ENCODE measurements around the gene CEBPG.

GRCh38 chr19:33383720-33384292 lies 10.3 kb downstream of the CEBPG start:
- TF ChIP-seq, protein P1, sequence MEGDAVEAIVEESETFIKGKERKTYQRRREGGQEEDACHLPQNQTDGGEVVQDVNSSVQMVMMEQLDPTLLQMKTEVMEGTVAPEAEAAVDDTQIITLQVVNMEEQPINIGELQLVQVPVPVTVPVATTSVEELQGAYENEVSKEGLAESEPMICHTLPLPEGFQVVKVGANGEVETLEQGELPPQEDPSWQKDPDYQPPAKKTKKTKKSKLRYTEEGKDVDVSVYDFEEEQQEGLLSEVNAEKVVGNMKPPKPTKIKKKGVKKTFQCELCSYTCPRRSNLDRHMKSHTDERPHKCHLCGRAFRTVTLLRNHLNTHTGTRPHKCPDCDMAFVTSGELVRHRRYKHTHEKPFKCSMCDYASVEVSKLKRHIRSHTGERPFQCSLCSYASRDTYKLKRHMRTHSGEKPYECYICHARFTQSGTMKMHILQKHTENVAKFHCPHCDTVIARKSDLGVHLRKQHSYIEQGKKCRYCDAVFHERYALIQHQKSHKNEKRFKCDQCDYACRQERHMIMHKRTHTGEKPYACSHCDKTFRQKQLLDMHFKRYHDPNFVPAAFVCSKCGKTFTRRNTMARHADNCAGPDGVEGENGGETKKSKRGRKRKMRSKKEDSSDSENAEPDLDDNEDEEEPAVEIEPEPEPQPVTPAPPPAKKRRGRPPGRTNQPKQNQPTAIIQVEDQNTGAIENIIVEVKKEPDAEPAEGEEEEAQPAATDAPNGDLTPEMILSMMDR (IDR thresholded peaks at IDR 0.05) = no peak
- no peak for TF ChIP-seq EZH2 (IDR thresholded peaks at IDR 0.05; ENCODE audit: borderline replicate concordance, insufficient read depth, low read depth, low read length, poor library complexity, severe bottlenecking)

All from B cell (primary cell).